Measurements from ENCODE around the gene DDX6.

- TF ChIP-seq POLR2A (IDR thresholded peaks at IDR 0.05), result no peak
- TF ChIP-seq, protein P1, sequence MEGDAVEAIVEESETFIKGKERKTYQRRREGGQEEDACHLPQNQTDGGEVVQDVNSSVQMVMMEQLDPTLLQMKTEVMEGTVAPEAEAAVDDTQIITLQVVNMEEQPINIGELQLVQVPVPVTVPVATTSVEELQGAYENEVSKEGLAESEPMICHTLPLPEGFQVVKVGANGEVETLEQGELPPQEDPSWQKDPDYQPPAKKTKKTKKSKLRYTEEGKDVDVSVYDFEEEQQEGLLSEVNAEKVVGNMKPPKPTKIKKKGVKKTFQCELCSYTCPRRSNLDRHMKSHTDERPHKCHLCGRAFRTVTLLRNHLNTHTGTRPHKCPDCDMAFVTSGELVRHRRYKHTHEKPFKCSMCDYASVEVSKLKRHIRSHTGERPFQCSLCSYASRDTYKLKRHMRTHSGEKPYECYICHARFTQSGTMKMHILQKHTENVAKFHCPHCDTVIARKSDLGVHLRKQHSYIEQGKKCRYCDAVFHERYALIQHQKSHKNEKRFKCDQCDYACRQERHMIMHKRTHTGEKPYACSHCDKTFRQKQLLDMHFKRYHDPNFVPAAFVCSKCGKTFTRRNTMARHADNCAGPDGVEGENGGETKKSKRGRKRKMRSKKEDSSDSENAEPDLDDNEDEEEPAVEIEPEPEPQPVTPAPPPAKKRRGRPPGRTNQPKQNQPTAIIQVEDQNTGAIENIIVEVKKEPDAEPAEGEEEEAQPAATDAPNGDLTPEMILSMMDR (IDR thresholded peaks at IDR 0.05), result no peak
These were observed 85.7 kb downstream of the DDX6 start for GRCh38 chr11:118705111-118705741.
